CD14-positive monocyte (primary cell): ENCODE measurements around the gene ZNF451. TPM values are rescaled to one million over a fixed set of nuclear protein-coding genes. Genes with fewer than 3 reads are reported as not detected.

Source experiments
- DNase-seq, 3 donors: peaks; one replicate each; pipeline ENCODE4 v3.0.0-alpha.2; 2011 to 2022
- H2AFZ ChIP-seq: 2 replicates; pipeline ENCODE4 v1.6.0; 2012; ENCODE audit warnings: mild to moderate bottlenecking, low read depth, low read length, inconsistent platforms; ENCODE audit not compliant: insufficient read depth, poor library complexity, severe bottlenecking
- H3K27ac ChIP-seq, 2 donors: 1 replicate in 1 of 2; 2 replicates in 1 of 2; pipeline ENCODE4 v1.5.1; 2012 to 2013; ENCODE audit warnings: low read length in 2 of 2, control low read depth in 1 of 2, inconsistent platforms in 1 of 2, low read depth in 1 of 2, mild to moderate bottlenecking in 1 of 2
- H3K27me3 ChIP-seq, 2 donors: one replicate each; pipeline versions ENCODE4 v1.6.0 to v1.6.1; 2011 to 2013; ENCODE audit warnings: low read length in 2 of 2; ENCODE audit not compliant: control insufficient read depth in 2 of 2, insufficient read depth in 2 of 2
- H3K36me3 ChIP-seq, 2 donors: replicated peaks in 1 of 2; 1 replicate in 1 of 2; 2 replicates in 1 of 2; pipeline versions ENCODE4 v1.5.1 to v1.6.1; 2012 to 2013; ENCODE audit warnings: low read length in 2 of 2, control low read depth in 1 of 2, inconsistent platforms in 1 of 2, mild to moderate bottlenecking in 1 of 2; ENCODE audit not compliant: insufficient read depth in 2 of 2, control insufficient read depth in 1 of 2
- H3K4me1 ChIP-seq, 2 donors: 1 replicate in 1 of 2; 2 replicates in 1 of 2; pipeline versions ENCODE4 v1.5.1 to v1.6.1; 2012 to 2013; ENCODE audit warnings: low read length in 2 of 2, control low read depth in 1 of 2, inconsistent platforms in 1 of 2, mild to moderate bottlenecking in 1 of 2, moderate library complexity in 1 of 2; ENCODE audit not compliant: insufficient read depth in 2 of 2, control insufficient read depth in 1 of 2
- H3K4me2 ChIP-seq: replicated peaks from 2 replicates; pipeline ENCODE3; 2012; ENCODE audit warnings: low read length, moderate library complexity, mild to moderate bottlenecking; ENCODE audit not compliant: poor library complexity, severe bottlenecking; ENCODE audit errors: extremely low read depth
- H3K4me3 ChIP-seq, 3 experiments: fragments of 200-600 bp in 1 of 3; sonication (generic) in 1 of 3; replicated peaks in 1 of 3; 1 replicate in 2 of 3; 2 replicates in 1 of 3; pipeline ENCODE4 v1.5.1; 2011 to 2013; ENCODE audit warnings: low read length in 3 of 3, mild to moderate bottlenecking in 3 of 3, control low read depth in 2 of 3, low read depth in 2 of 3, inconsistent platforms in 1 of 3, moderate library complexity in 1 of 3
- H3K79me2 ChIP-seq: 2 replicates; pipeline ENCODE4 v1.6.0; 2012; ENCODE audit warnings: mild to moderate bottlenecking, control low read depth, inconsistent platforms, low read length, moderate library complexity; ENCODE audit not compliant: insufficient read depth
- H3K9ac ChIP-seq: 2 replicates; pipeline ENCODE4 v1.6.0; 2017; ENCODE audit warnings: low read length, mild to moderate bottlenecking; ENCODE audit not compliant: insufficient read depth, poor library complexity, severe bottlenecking
- H3K9me3 ChIP-seq, 2 donors: replicated peaks in 1 of 2; 1 replicate in 1 of 2; 2 replicates in 1 of 2; pipeline versions ENCODE4 v1.5.1 to v1.6.1; 2012 to 2013; ENCODE audit warnings: low read length in 2 of 2, control low read depth in 1 of 2; ENCODE audit not compliant: control insufficient read depth in 1 of 2, insufficient read depth in 1 of 2
- H4K20me1 ChIP-seq: 2 replicates; pipeline ENCODE4 v1.6.0; 2012; ENCODE audit warnings: mild to moderate bottlenecking, low read length, control low read depth, moderate library complexity; ENCODE audit not compliant: insufficient read depth
- H3K27ac Mint-ChIP-seq, 7 donors: one replicate each; pipeline ENCODE4 v1.8.0; 2020; ENCODE audit warnings: mild to moderate bottlenecking in 7 of 7, mixed read lengths in 7 of 7, moderate library complexity in 6 of 7, inconsistent platforms in 2 of 7
- H3K27me3 Mint-ChIP-seq, 3 donors: one replicate each; pipeline ENCODE4 v1.8.0; 2021 to 2022; ENCODE audit warnings: low read depth in 3 of 3, mild to moderate bottlenecking in 3 of 3, mixed read lengths in 3 of 3, moderate library complexity in 3 of 3, inconsistent platforms in 1 of 3
- H3K36me3 Mint-ChIP-seq, 2 donors: one replicate each; pipeline ENCODE4 v1.8.0; 2020; ENCODE audit warnings: mixed read lengths in 2 of 2, inconsistent platforms in 1 of 2, mild to moderate bottlenecking in 1 of 2
- H3K4me1 Mint-ChIP-seq: one replicate; pipeline ENCODE4 v1.8.0; 2020; ENCODE audit warnings: mild to moderate bottlenecking, mixed read lengths
- H3K4me3 Mint-ChIP-seq, 2 donors: one replicate each; pipeline ENCODE4 v1.8.0; 2020; ENCODE audit warnings: mild to moderate bottlenecking in 2 of 2, mixed read lengths in 2 of 2, moderate library complexity in 1 of 2
- H3K9me3 Mint-ChIP-seq, 7 donors: one replicate each; pipeline ENCODE4 v1.8.0; 2020 to 2022; ENCODE audit warnings: mixed read lengths in 7 of 7, mild to moderate bottlenecking in 6 of 7, moderate library complexity in 6 of 7, inconsistent platforms in 2 of 7
- CTCF ChIP-seq: fragments of 200-600 bp; IDR thresholded peaks from one replicate; pipeline ENCODE4 v1.8.0; 2022; ENCODE audit warnings: antibody characterized with exemption, mild to moderate bottlenecking
- WGBS: methylation state at CpG from one replicate; pipeline ENCODE4 v1.1.5; 2013; ENCODE audit warnings: missing lambda C conversion rate; ENCODE audit not compliant: insufficient coverage; 5-methylcytosine and 5-hydroxymethylcytosine counted together
- intact Hi-C, 2 donors: fragments of 100-400 bp; cut with micrococcal nuclease; formaldehyde crosslinking; loops; one replicate each; pipeline versions ENCODE4 v1.15.0 to v1.15.1; 2023
- polyA plus RNA-seq, 3 donors: library from polyadenylated mRNA; depleted of rRNA in 1 of 3; unstranded in 2 of 3; stranded (reverse) in 1 of 3; fragments of 300-500 nt in 2 of 3; fragments of >200 nt in 1 of 3; fragmentation: Illumina TruSeq in 2 of 3; gene quantifications; 1 replicate in 2 of 3; 2 replicates in 1 of 3; pipeline ENCODE4 v1.2.3, GENCODE V29; 2012 to 2021

ZNF451 gene
- polyA plus RNA-seq, 3 donors, result 7.9 to 22.0 (median 19.1) TPM

GRCh38 chr6:57106990-57107389, 17.0 kb downstream of the ZNF451 start:
- Histone ChIP-seq H3K9me3 (no peaks in the 10 kb centered on the region), H3K9ac (no peak overlapping the region), H3K4me2 (no peak overlapping the region), H3K36me3 (peaks cover 12 to 18% of the 10 kb centered on the region in 2 donors), H3K4me1 (peaks cover 28 to 41% of the 10 kb centered on the region in 2 donors), H3K4me3 (no peak overlapping the region), H3K27me3 (no peaks in the 10 kb centered on the region), H2AFZ (no peak overlapping the region), H4K20me1 (peaks cover 90% of the 10 kb centered on the region), H3K27ac (no peak overlapping the region), H3K79me2 (peaks cover 67% of the 10 kb centered on the region)
- H3K27me3 Mint-ChIP-seq, result peaks cover 0 to 3% (median 0%) of the 10 kb centered on the region in 3 donors
- intact Hi-C loops, result no loop called here
- peaks cover 14 to 32% of the 10 kb centered on the region in 2 donors for H3K36me3 Mint-ChIP-seq
- WGBS, result no CpG with 5 or more reads among the region's 1 CpG
- H3K9me3 Mint-ChIP-seq, result no peaks in the 10 kb centered on the region
- TF ChIP-seq CTCF, result no peak
- no peak overlapping the region for H3K4me3 Mint-ChIP-seq
- DNase-seq, result no peak
- H3K27ac Mint-ChIP-seq, result no peak overlapping the region
- peaks cover 37% of the 10 kb centered on the region for H3K4me1 Mint-ChIP-seq

- Mint-ChIP-seq H3K4me3 (no peak overlapping the region), H3K9me3 (no peaks in the 10 kb centered on the region), H3K27me3 (peaks cover 0 to 5% (median 0%) of the 10 kb centered on the region in 3 donors), H3K27ac (peak overlapping the region in 3 of 7 donors; percentile 30 to 77 (median 33)), H3K4me1 (peaks cover 29% of the 10 kb centered on the region), H3K36me3 (peaks cover 7 to 25% of the 10 kb centered on the region in 2 donors)
- H3K27me3 ChIP-seq, result no peaks in the 10 kb centered on the region
- H3K9me3 ChIP-seq, result no peaks in the 10 kb centered on the region
- no peak overlapping the region for H3K4me3 ChIP-seq
- peaks cover 4 to 6% of the 10 kb centered on the region in 2 donors for H3K36me3 ChIP-seq
- H3K79me2 ChIP-seq, result peaks cover 76% of the 10 kb centered on the region
- no peak overlapping the region for H3K4me2 ChIP-seq
- peaks cover 24 to 35% of the 10 kb centered on the region in 2 donors for H3K4me1 ChIP-seq
- no peak overlapping the region for H3K9ac ChIP-seq
- no peak overlapping the region for H2AFZ ChIP-seq
- TF ChIP-seq CTCF, result no peak
- intact Hi-C loops, result no loop called here
- peak overlapping the region in 1 of 2 donors; percentile 25 for H3K27ac ChIP-seq
- peaks cover 91% of the 10 kb centered on the region for H4K20me1 ChIP-seq
- DNase-seq, result peak; percentile 13 to 37 (median 15)
- no CpG with 5 or more reads among the region's 1 CpG for whole genome bisulfite sequencing
Measured at GRCh38 chr6:57108691-57109090, 18.7 kb downstream of the ZNF451 start.
